Measurements from ENCODE around the gene CEACAM5.
"Not testable (repeated sequence)": the region's sequence is repeated elsewhere in the genome, so short reads cannot be mapped to it uniquely, and the experiment has no call there.

Gene CEACAM5

GRCh38 chr19:41740415-41741243 lies 32.2 kb downstream of the CEACAM5 start:
- DNase-seq = peak; percentile 49

GRCh38 chr19:41741244-41741554 lies 32.8 kb downstream of the CEACAM5 start:
- DNase-seq = no peak

GRCh38 chr19:41744850-41745249 lies 36.4 kb downstream of the CEACAM5 start:
- DNase-seq = no peak

- DNase-seq = no peak
Measured at GRCh38 chr19:41745756-41746155, 37.3 kb downstream of the CEACAM5 start.

- peak; percentile 52 for DNase-seq
Measured at GRCh38 chr19:41746593-41747227, 38.3 kb downstream of the CEACAM5 start.

GRCh38 chr19:41748012-41748411 lies 39.6 kb downstream of the CEACAM5 start:
- DNase-seq = no peak

GRCh38 chr19:41750248-41751134 lies 42.1 kb downstream of the CEACAM5 start:
- DNase-seq = not testable (repeated sequence)

- peak; percentile 70 for DNase-seq
Measured at GRCh38 chr19:41753159-41753558, 44.7 kb downstream of the CEACAM5 start.

GRCh38 chr19:41753936-41754529 lies 45.6 kb downstream of the CEACAM5 start:
- DNase-seq = peak; percentile 72

GRCh38 chr19:41755328-41755913 lies 47.0 kb downstream of the CEACAM5 start, which contains the start of gene CEACAM6:
TSS of gene CEACAM6 (plus strand) at chr19:41755530. CDS start at chr19:41755639, 109 bp downstream.
- no peak for DNase-seq

- DNase-seq = no peak
Measured at GRCh38 chr19:41758846-41759245, 50.4 kb downstream of the CEACAM5 start.

GRCh38 chr19:41767115-41767514 lies 58.7 kb downstream of the CEACAM5 start:
- no peak for DNase-seq

GRCh38 chr19:41768105-41768504 lies 59.7 kb downstream of the CEACAM5 start:
- DNase-seq = not testable (repeated sequence)

GRCh38 chr19:41769608-41770007 lies 61.2 kb downstream of the CEACAM5 start:
- no peak for DNase-seq

GRCh38 chr19:41771410-41771809 lies 63.0 kb downstream of the CEACAM5 start:
- DNase-seq = peak; percentile 17

GRCh38 chr19:41774515-41774980 lies 66.1 kb downstream of the CEACAM5 start:
- peak; percentile 35 for DNase-seq

- no peak for DNase-seq
Measured at GRCh38 chr19:41776700-41777099, 68.3 kb downstream of the CEACAM5 start.

Measured in activated CD4-positive, alpha-beta T cell treated with anti-CD3 and anti-CD28 coated beads, Interleukin-2, amount 50 U/mL, for 16 hours (primary cell).